Endodermal cell (in vitro differentiated cells): Measurements from ENCODE around the gene CRIP2. TPM values are rescaled to one million over a fixed set of nuclear protein-coding genes. Genes with fewer than 3 reads are reported as not detected.
A peak's percentile ranks its signal among the peaks of the same experiment; 100 is the strongest.

Source experiments
- DNase-seq: peaks from one replicate; pipeline ENCODE4 v3.0.0-alpha.2; 2017
- H3K27ac ChIP-seq: 2 replicates; pipeline ENCODE4 v1.5.1; 2013; ENCODE audit warnings: mild to moderate bottlenecking, low read depth, low read length, moderate library complexity
- H3K27me3 ChIP-seq: 2 replicates; pipeline ENCODE4 v1.6.1; 2013; ENCODE audit warnings: mild to moderate bottlenecking, low read length, moderate library complexity; ENCODE audit not compliant: insufficient read depth, control insufficient read depth, poor library complexity, severe bottlenecking
- H3K36me3 ChIP-seq: 2 replicates; pipeline ENCODE4 v1.7.0; 2013; ENCODE audit warnings: mild to moderate bottlenecking, low read length, moderate library complexity; ENCODE audit not compliant: control insufficient read depth, insufficient read depth
- H3K4me1 ChIP-seq: one replicate; pipeline ENCODE4 v1.7.0; 2013; ENCODE audit warnings: low read length; ENCODE audit not compliant: control insufficient read depth, insufficient read depth
- H3K4me3 ChIP-seq: 2 replicates; pipeline ENCODE4 v1.5.1; 2013; ENCODE audit warnings: mild to moderate bottlenecking, low read length, moderate library complexity
- H3K9ac ChIP-seq: 2 replicates; pipeline ENCODE4 v1.6.1; 2013; ENCODE audit warnings: mild to moderate bottlenecking, low read length, moderate library complexity; ENCODE audit not compliant: poor library complexity, severe bottlenecking; ENCODE audit errors: extremely low read depth
- H3K9me3 ChIP-seq: 2 replicates; pipeline ENCODE4 v1.6.1; 2013; ENCODE audit warnings: mild to moderate bottlenecking, low read length, moderate library complexity; ENCODE audit not compliant: control insufficient read depth
- H3K27ac Mint-ChIP-seq: 2 replicates; pipeline ENCODE4 v1.8.0; 2020; ENCODE audit warnings: mixed read lengths
- H3K27me3 Mint-ChIP-seq: 2 replicates; pipeline ENCODE4 v1.8.0; 2021; ENCODE audit warnings: mild to moderate bottlenecking, mixed read lengths; ENCODE audit not compliant: insufficient read depth
- H3K36me3 Mint-ChIP-seq: 2 replicates; pipeline ENCODE4 v1.8.0; 2020; ENCODE audit warnings: low read depth, mixed read lengths
- H3K4me1 Mint-ChIP-seq: 2 replicates; pipeline ENCODE4 v1.8.0; 2020; ENCODE audit warnings: mixed read lengths
- H3K4me3 Mint-ChIP-seq: 2 replicates; pipeline ENCODE4 v1.8.0; 2020; ENCODE audit warnings: mild to moderate bottlenecking, moderate library complexity, mixed read lengths
- H3K9me3 Mint-ChIP-seq: 2 replicates; pipeline ENCODE4 v1.8.0; 2020; ENCODE audit warnings: mild to moderate bottlenecking, mixed read lengths
- WGBS, 2 experiments: methylation state at CpG; one replicate each; pipeline versions ENCODE4 v1.1.5 to v1.1.7; 2013; ENCODE audit warnings: missing lambda C conversion rate in 2 of 2, mixed read lengths in 1 of 2; ENCODE audit not compliant: insufficient coverage in 1 of 2, insufficient read length in 1 of 2; 5-methylcytosine and 5-hydroxymethylcytosine counted together
- total RNA-seq, 2 donors: library from RNA; stranded (reverse); fragmentation: NEBNext Ultra II Directional in 1 of 2; extraction: Animal tissue kit (Norgen Biotek cat#: 25700) in 1 of 2; gene quantifications; 2 replicates in 1 of 2; 3 replicates in 1 of 2; pipeline ENCODE4 v1.2.1, GENCODE V29; 2021
- TF ChIP-seq, protein P1 (sequence below): fragments of 200-600 bp; sonication (generic); conservative IDR thresholded peaks from 2 replicates; pipeline ENCODE4 v1.5.0; 2021; ENCODE audit warnings: antibody characterized with exemption, mild to moderate bottlenecking

Gene CRIP2
- total RNA-seq, 2 donors from 2014 or later, result 3.9 to 5.3 TPM

DNA sequence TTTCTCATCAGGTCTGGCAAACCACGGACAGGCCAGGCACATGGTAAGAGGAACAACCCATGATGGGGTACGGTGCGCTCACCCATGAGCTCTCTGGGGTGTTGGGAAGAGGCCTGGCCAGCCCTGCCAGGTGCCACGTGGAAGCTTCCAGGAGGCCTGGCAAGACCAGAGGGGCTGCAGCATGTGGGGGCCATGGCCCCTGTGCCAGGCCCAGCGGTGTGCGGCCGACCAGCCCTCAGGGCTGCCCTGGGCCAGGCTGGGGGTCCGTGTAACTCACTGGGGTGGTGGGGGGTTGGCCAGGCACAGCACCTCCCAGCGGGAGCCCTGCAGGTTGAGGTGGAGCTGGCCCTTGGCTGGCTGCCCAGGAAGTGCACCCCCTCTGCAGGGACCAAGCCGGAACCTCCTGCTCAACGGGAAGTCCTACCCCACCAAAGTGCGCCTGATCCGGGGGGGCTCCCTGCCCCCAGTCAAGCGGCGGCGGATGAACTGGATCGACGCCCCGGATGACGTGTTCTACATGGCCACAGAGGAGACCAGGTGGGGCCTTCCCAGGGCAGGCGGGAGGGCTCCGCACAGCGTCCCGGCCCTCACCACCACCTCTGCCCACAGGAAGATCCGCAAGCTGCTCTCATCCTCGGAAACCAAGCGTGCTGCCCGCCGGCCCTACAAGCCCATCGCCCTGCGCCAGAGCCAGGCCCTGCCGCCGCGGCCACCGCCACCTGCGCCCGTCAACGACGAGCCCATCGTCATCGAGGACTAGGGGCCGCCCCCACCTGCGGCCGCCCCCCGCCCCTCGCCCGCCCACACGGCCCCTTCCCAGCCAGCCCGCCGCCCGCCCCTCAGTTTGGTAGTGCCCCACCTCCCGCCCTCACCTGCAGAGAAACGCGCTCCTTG lies 4.9 kb upstream of the CRIP2 start:
- WGBS, 2 experiments, result 93 to 94% methylated on average over 16 to 54 of the region's 54 CpGs
- H3K27me3 Mint-ChIP-seq, result no peaks in the 10 kb centered on the region
- TF ChIP-seq, protein P1, sequence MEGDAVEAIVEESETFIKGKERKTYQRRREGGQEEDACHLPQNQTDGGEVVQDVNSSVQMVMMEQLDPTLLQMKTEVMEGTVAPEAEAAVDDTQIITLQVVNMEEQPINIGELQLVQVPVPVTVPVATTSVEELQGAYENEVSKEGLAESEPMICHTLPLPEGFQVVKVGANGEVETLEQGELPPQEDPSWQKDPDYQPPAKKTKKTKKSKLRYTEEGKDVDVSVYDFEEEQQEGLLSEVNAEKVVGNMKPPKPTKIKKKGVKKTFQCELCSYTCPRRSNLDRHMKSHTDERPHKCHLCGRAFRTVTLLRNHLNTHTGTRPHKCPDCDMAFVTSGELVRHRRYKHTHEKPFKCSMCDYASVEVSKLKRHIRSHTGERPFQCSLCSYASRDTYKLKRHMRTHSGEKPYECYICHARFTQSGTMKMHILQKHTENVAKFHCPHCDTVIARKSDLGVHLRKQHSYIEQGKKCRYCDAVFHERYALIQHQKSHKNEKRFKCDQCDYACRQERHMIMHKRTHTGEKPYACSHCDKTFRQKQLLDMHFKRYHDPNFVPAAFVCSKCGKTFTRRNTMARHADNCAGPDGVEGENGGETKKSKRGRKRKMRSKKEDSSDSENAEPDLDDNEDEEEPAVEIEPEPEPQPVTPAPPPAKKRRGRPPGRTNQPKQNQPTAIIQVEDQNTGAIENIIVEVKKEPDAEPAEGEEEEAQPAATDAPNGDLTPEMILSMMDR, result no peak
- H3K4me3 ChIP-seq, result no peak overlapping the region
- no peaks in the 10 kb centered on the region for H3K9me3 Mint-ChIP-seq
- peaks cover 9% of the 10 kb centered on the region for H3K36me3 Mint-ChIP-seq
- H3K4me1 ChIP-seq, result no peaks in the 10 kb centered on the region
- H3K27ac Mint-ChIP-seq, result no peak overlapping the region
- H3K9ac ChIP-seq, result no peak overlapping the region
- H3K4me1 Mint-ChIP-seq, result no peaks in the 10 kb centered on the region
- H3K4me3 Mint-ChIP-seq, result no peak overlapping the region
- peaks cover under 1% of the 10 kb centered on the region for H3K27me3 ChIP-seq
- H3K9me3 ChIP-seq, result no peaks in the 10 kb centered on the region
- no peak for DNase-seq
- H3K36me3 ChIP-seq, result peaks cover 11% of the 10 kb centered on the region
- H3K27ac ChIP-seq, result peak overlapping the region; percentile 24

- peaks cover 9% of the 10 kb centered on the region for H3K36me3 ChIP-seq
- H3K4me3 ChIP-seq, result no peak overlapping the region
- Mint-ChIP-seq H3K9me3 (no peaks in the 10 kb centered on the region), H3K4me3 (no peak overlapping the region), H3K36me3 (peaks cover 5% of the 10 kb centered on the region), H3K4me1 (no peaks in the 10 kb centered on the region), H3K27ac (no peak overlapping the region), H3K27me3 (peaks cover 5% of the 10 kb centered on the region)
- WGBS, 2 experiments, result 84 to 90% methylated on average over 11 to 32 of the region's 34 CpGs
- no peak overlapping the region for H3K9ac ChIP-seq
- no peaks in the 10 kb centered on the region for H3K4me1 ChIP-seq
- peak overlapping the region; percentile 77 for H3K27ac ChIP-seq
- no peak for DNase-seq
- peaks cover 10% of the 10 kb centered on the region for H3K27me3 ChIP-seq
- no peaks in the 10 kb centered on the region for H3K9me3 ChIP-seq
- TF ChIP-seq, protein P1, result no peak
Measured at GRCh38 chr14:105470350-105471296, 4.0 kb upstream of the CRIP2 start.

- no peaks in the 10 kb centered on the region for H3K4me1 ChIP-seq
- H3K27ac ChIP-seq, result peak overlapping the region; percentile 77
- H3K27me3 ChIP-seq, result peaks cover 17% of the 10 kb centered on the region
- no peaks in the 10 kb centered on the region for H3K9me3 Mint-ChIP-seq
- TF ChIP-seq, protein P1, result peak; percentile 64
- H3K36me3 Mint-ChIP-seq, result peaks cover 3% of the 10 kb centered on the region
- peak; percentile 81 for DNase-seq
- no peak overlapping the region for H3K4me3 Mint-ChIP-seq
- no peak overlapping the region for H3K9ac ChIP-seq
- H3K4me1 Mint-ChIP-seq, result no peaks in the 10 kb centered on the region
- no peaks in the 10 kb centered on the region for H3K9me3 ChIP-seq
- WGBS, 2 experiments, result 73 to 75% methylated on average over 11 to 16 of the region's 19 CpGs
- H3K36me3 ChIP-seq, result peaks cover 9% of the 10 kb centered on the region
- peaks cover 12% of the 10 kb centered on the region for H3K27me3 Mint-ChIP-seq
- H3K27ac Mint-ChIP-seq, result no peak overlapping the region
- no peak overlapping the region for H3K4me3 ChIP-seq
Measured at GRCh38 chr14:105471297-105471821, 3.3 kb upstream of the CRIP2 start.
